Pons (tissue), 1 donor: ENCODE data around the gene OR6C1.
A peak's percentile ranks its signal among the peaks of the same experiment; 100 is the strongest.
"Not testable (repeated sequence)": the region's sequence is repeated elsewhere in the genome, so short reads cannot be mapped to it uniquely, and the experiment has no call there.

ENCODE experiments used
- DNase-seq: peaks from one replicate; pipeline ENCODE4 v3.0.0-alpha.2; 2016; ENCODE audit warnings: low spot score

OR6C1 gene

DNA sequence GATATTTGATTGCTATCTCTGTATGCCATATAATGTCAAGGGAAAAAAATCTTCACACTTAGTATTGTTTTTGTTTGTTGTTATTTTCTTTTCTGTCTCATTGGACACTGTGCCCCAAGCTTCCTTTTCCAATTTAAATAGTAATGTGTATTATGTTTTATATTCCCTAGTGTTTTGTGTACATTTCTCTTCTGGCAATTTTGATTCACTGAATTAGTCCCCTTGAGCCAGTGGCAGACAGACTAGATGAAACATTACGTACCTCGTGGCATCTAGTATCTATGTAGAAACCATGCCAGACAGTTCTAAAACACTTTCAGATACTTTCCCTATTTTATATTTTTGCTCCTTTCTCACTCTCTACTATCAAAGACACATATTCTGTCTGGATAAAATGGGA, at the start of gene OR6C1:
Gene OR6C1 (plus strand): TSS at position 301 of the 400 bp plus-strand sequence. CDS start 6,257 bp downstream, outside the sequence.
- DNase-seq = no peak

DNA sequence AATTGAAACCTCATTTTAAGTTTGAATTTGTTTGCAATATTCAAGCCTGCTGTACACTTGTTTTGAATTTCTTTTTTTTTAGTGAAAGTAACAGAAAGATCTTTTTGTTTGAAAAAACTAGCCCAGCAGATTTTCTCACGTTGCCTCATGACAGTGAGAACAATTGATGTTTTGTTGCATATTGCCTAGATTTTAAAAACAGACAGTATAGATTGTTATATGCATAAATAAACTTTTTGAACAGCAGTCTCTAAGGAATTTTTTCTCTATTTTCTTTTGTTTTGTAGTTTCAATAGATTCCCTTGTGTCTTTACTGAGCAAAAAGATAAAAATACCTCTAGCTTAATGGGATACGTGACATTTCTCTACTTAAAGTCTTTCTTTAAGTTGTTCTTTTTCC, 33.2 kb upstream of the OR6C1 start:
- peak; percentile 76 for DNase-seq

DNA sequence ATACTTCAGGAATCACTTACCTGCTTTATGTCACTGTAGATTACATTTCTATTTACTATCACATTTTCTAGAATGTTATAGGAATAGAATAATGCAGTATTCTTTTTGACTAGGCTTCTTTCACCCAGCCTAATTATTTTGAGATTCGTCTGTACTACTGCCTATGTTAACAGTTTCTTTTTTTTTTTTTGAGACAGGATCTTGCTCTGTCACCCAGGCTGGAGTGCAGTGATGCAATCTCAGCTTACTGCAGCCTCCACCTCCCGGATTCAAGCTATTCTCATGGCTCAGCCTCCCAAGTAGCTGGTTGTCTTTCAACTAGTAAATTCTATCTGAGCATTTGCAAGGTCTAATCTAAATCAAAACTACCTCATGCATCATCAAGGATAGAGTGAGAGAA, 24.1 kb upstream of the OR6C1 start:
- DNase-seq = no peak

DNA sequence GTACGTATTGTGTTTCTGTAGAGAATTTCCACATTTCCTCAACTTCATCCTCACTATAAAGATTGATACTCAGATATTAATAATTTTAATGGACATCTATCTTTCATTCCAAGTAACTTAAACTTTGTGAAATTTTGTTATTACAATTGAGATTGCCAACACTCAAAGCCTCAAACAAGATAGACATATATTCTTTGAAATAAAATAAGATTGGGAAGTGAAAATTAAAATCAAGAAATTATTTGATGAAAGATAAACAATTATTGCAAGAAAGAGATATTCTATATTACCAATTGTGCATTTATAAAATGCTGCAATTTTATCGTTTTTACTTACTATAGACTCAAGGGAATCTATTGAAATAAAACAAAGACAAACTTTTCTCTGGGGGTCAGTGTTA, 17.7 kb upstream of the OR6C1 start, which contains the start of gene OR6C6:
Gene OR6C6 (minus strand): TSS at position 101 of the 400 bp plus-strand sequence. CDS start 1,337 bp downstream, outside the sequence.
- no peak for DNase-seq

DNA sequence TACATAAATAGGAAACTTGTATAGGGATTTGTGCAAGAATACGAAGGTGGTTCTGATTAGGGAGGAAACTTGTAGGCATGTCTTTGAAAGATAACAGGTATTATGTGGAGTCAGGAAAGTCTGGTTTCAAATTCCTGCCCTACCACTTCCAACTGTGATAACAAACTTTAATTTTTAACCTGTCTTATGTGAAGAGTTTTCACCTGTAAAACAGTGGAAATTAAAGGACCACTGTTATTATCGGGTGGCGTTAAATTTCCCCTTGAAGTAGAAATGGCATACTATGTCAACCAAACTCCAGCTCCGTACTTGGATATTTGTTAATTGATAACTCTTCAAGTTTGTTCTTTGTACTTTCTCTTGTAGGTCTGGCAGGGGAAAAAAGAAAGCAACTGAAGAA, 6.1 kb downstream of the OR6C1 start:
- DNase-seq = no peak

DNA sequence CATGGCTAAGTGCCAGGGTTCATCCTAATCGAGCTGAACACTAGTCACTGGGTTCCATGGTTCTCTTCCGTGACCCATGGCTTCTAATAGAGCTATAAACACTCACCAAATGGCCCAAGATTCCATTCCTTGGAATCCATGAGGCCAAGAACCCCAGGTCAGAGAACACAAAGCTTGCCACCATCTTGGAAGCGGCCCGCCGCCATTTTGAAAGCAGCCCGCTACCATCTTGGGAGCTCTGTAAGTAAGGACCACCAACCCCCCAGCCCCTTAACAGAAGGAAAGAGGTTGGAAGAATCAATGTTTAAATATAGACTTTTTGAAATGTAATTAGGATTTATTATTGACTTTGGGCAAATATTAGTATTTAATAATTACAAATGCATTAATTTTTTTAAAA, 11.7 kb downstream of the OR6C1 start:
- DNase-seq = not testable (repeated sequence)

DNA sequence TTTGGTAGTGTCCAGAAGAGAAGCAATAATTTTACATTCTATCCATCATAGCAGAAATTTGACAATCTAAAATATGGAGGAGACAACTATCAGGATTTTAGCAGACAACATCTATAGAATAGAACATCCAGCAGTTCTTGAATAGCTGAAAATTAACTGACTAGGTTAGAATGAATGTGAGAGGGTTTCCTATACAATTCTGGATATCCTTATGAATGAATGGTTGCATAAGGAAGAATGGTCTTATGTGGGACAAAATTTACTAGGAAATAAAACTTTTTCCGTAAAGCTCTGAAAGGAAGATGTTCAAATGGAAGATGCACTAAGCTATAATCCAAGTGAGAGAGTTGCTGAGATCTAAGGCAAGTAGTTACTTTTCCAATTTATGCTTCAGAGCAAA, 16.3 kb downstream of the OR6C1 start, which contains the start of gene OR6C3:
Gene OR6C3 (plus strand): TSS at position 301 of the 400 bp plus-strand sequence. CDS start 955 bp downstream, outside the sequence.
- no peak for DNase-seq

DNA sequence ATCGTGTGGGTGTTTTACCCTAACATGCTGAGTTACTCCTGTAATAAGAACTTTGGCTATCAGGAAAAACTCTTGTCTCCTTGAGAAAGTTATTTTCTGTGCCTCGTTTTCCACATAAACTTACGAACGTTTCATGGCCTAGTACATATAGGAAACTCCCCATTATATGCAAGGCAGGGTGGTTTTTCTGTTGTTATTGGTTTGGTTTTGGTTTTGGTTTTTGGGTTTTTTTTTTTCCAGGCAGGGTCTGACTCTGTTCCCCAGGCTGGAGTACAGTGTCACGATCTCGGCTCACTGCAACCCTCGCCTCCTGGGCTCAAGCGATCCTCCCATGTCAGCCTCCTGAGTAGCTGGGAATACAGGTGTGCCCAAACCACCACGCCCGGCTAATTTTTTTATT, 21.9 kb downstream of the OR6C1 start:
- DNase-seq = no peak

DNA sequence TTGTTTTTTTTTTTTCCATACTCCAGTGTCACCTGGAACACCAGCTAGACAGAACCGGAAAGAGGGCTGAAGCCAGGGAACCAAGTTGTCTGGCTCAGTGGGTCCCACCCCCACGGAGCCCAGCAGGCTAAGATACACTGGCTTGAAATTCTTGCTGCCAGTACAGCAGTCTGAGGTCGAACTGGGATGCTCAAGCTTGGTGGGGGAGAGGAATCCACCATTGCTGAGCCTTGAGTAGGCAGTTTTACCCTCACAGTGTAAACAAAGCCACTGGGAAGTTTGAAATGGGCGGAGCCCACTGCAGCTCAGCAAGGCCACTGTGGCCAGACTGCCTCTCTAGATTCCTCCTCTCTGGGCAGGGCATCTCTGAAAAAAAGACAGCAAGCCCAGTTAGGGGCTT, 41.2 kb downstream of the OR6C1 start:
- DNase-seq = not testable (repeated sequence)

DNA sequence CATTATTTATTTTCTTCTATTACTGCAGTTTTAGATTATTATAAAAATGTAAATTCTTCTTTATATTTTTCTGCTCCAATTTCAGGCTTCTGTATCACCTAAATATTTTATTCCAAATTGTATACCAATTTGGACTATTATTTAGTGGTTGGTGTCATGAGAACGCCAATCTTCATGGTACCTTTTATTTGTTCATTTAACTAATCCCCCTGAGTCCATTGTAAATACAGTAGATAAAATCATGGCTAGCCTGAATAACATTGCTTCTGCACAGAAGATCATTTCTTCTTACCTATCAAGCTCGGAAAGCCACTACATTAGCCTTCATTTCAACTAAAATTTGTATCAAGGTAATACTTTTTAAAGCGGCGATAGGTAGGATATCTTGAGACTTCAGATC, 48.5 kb downstream of the OR6C1 start, which contains the start of gene OR6C75:
Gene OR6C75 (plus strand): TSS at position 301 of the 400 bp plus-strand sequence. CDS start 2,136 bp downstream, outside the sequence.
- DNase-seq = no peak

DNA sequence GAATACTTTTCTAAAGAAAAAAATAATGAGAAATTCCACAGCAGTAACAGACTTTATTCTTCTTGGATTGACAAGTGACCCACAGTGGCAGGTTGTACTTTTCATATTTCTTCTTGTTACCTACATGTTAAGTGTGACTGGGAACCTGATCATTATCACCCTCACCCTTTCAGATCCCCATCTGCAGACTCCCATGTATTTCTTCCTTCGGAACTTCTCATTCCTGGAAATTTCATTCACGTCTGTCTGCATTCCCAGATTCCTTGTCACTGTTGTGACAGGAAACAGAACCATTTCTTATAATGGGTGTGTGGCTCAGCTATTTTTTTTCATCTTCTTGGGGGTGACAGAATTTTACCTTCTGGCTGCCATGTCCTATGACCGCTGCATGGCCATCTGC, 50.9 kb downstream of the OR6C1 start:
- no peak for DNase-seq
